ENCODE measurements around the gene DQX1.

DQX1 gene

DNA sequence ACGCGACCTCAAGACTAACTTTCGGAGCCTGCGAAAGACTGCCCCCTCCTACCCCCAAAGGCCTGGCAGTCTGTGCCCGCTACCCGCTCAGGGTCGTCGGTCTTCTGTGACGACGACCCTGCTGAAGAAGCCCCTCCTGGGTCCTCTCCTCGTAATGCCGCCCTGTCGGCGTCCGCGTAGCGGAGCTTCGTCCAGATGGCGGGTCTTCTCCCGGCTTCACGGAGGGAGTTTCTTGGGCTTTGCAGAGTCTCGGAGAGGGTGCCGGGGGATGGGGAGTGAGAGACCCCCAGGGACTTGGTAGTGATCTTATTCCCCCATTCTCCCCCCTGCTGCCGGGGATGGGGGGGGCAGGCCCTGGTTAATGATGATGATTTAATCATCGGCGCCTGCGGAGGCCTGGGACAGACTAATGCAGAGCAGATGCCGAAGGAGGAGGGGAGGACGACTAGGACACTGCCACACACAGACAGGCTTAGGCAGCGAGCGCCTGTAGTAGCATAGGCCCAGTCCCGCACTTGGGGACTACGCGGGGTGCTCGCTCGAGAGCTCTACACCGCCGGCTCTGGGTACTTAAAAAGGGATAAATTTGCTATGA is 18.0 kb downstream of the DQX1 start:
- DNase-seq, result no peak

GRCh38 chr2:74507145-74507925 is 18.7 kb downstream of the DQX1 start, which contains the start of gene PCGF1:
Gene PCGF1, minus strand, starts transcription at chr2:74507695. Its CDS starts 27 bp downstream, at chr2:74507668.
- DNase-seq, result peak; percentile 98

- DNase-seq, result no peak
Measured at GRCh38 chr2:74505448-74506246, 20.4 kb downstream of the DQX1 start.

- no peak for DNase-seq
Measured at GRCh38 chr2:74504591-74504990, 21.4 kb downstream of the DQX1 start.

- no peak for DNase-seq
Measured at GRCh38 chr2:74503506-74504475, 22.2 kb downstream of the DQX1 start.

DNA sequence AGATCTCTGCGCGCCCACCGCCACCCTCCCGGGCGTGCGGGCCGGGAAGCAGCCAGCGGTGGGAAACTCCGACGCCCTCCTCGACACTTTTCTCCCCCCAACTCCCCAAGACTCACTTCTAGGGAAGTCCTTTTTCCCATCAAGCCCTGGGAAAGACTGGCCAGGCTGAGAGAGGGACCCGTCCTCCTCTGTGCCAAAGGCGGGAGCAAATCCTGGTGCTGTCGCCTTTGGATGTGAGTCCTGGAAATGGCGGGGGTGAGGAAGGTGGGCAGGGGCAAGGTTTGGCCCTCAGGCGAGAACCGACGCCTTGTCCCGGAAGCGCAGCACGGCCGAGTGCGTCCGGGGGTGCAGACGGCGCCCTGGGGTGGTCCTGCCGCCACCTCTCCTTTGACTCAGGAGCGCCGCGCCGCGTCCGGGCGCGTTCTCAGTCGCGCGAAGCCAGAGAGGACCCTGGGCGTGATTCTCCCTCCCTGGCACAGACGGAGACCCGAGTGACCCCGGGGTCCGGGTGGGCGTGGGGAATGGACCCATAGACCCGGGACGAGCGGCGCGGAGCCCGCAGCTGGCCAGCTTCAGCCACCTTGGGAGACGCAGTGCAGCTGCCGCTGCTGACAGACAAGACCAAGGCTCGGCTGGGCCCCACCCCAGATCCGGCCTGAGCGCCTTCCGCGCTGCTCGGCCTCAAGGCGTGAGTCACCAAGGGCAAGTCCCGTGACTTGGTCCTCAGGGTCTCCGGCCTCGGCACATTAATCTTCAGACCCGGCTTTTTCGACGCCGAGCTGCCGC is 23.1 kb downstream of the DQX1 start:
- no peak for DNase-seq

DNA sequence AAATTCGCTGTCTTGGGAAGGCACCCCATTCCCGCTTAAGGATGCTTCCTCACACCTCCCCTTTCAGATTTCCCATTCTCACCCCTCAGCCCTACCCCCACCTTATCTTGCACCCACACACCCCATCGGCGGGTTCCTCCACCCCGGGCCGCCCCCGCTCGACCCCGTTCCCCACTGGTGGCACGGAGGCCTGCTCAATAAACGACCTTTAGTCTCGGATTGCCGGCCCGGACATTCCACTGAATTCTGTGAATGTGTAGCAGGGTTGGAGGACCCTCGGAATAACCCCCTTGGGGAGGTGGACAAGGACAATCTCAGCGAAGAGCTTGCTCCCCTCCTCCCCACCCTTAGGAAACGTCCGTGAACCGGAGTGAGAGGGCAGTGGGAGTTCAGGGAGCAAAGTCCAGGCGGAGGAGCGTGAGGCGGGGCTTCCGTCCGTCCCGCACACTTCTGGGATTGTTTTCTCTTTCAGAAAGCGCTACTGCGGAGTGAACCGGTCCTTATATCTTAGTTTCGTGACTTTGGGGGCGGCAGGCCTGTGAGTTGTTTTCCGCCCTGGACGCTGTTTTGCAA is 23.8 kb downstream of the DQX1 start:
- no peak for DNase-seq

GRCh38 chr2:74501335-74502071 is 24.5 kb downstream of the DQX1 start:
- DNase-seq, result no peak

GRCh38 chr2:74500578-74500946 is 25.5 kb downstream of the DQX1 start:
- DNase-seq, result no peak

- no peak for DNase-seq
Measured at GRCh38 chr2:74499940-74500577, 26.0 kb downstream of the DQX1 start.

- DNase-seq, result no peak
Measured at GRCh38 chr2:74499267-74499939, 26.6 kb downstream of the DQX1 start, which contains the start of gene LBX2. Gene LBX2, minus strand, starts transcription at chr2:74499603. Its CDS starts 66 bp downstream, at chr2:74499537.

DNA sequence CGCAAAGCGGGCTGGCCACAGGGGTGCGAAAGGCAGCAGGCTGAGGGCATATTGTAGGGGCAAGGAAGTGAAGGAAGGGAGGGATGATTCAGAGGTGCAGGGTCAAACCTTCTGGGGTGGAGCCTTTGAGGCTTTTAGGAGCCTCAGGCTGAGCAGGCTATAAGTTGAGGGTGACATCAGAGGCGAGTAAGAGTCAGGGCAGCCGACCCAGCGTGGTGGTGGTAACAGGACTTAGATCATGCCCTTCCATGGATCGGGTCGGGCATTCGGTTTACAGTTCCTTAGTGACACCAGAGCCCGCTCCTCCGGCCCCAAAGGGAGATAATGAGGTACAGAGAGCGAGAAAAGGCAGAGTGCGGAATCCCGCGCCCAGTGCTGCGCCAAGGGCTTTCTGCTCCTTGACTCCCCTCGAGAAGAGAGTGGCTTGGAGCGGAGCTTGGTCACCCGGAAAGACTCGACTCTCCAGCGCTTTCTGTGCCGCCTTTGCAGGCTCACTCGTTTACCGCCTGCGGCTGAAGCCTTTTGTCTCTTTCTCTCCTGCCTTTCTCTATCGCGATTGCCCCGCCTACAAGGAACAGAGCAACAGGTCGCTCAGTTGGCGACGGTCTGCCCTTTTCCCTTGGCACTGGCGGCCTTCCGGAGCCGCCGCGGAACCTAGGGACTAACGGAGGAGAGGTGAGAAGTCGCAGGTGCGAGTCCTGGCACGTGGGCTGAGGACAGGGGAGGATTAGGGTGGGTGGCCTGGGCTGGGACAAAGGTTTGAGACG is 27.3 kb downstream of the DQX1 start:
- DNase-seq, result no peak

GRCh38 chr2:74497777-74498499 is 28.1 kb downstream of the DQX1 start:
- DNase-seq, result no peak

- DNase-seq, result no peak
Measured at GRCh38 chr2:74496997-74497776, 28.8 kb downstream of the DQX1 start.

DNA sequence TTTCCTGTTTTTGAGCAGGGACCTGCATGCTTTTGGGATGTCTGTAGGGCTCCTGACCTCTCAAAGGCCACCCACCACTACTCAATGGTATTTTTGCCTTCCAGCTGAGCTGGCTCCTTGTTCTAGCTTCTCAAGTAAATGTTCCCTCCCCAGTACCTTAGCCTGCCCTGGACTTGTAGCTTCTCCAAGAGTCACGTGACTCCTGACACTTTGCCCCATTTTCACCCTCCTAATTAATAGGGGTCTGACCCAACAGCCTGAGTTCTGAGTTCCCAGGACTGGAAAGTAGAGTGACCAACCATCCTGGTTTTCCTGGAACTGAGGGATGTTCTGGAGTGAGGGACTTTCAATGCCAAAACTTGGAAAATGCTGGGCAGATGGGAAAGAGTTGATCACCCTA is 30.6 kb downstream of the DQX1 start:
- DNase-seq, result no peak

- no peak for DNase-seq
Measured at GRCh38 chr2:74493546-74493945, 32.5 kb downstream of the DQX1 start.

Data from NCI-H1417 treated with DMSO at 0.1 percent for 48 hours (cell line).